Psoas muscle (tissue), 8 donors: ENCODE measurements around the gene OLFM2. TPM values are rescaled to one million over a fixed set of nuclear protein-coding genes. Genes with fewer than 3 reads are reported as not detected.

Source experiments
- ATAC-seq, 4 donors: fragments of 200-7000 bp; cut with Tn5 transposase; one replicate each; pipeline ENCODE4 v1.9.1; 2020; ENCODE audit warnings: moderate library complexity in 3 of 4, mild to moderate bottlenecking in 2 of 4
- DNase-seq, 2 donors: peaks; one replicate each; pipeline ENCODE4 v3.0.0-alpha.2; 2020
- H3K27ac ChIP-seq: fragments of 200-600 bp; one replicate; pipeline ENCODE4 v1.8.0; 2022
- H3K27me3 ChIP-seq, 3 donors: fragments of 200-600 bp in 1 of 3; one replicate each; pipeline versions ENCODE4 v1.6.1 to v1.8.0; 2013 to 2022; ENCODE audit warnings: low read length in 2 of 3, mild to moderate bottlenecking in 2 of 3, moderate library complexity in 1 of 3; ENCODE audit not compliant: insufficient read depth in 3 of 3
- H3K36me3 ChIP-seq, 2 donors: fragments of 200-600 bp in 1 of 2; one replicate each; pipeline versions ENCODE4 v1.6.1 to v1.8.0; 2013 to 2022; ENCODE audit warnings: low read depth in 1 of 2, mild to moderate bottlenecking in 1 of 2, moderate library complexity in 1 of 2; ENCODE audit not compliant: insufficient read depth in 1 of 2
- H3K4me1 ChIP-seq: fragments of 200-600 bp; one replicate; pipeline ENCODE4 v1.8.0; 2022
- H3K4me3 ChIP-seq: fragments of 200-600 bp; one replicate; pipeline ENCODE4 v1.8.0; 2022; ENCODE audit warnings: mild to moderate bottlenecking
- H3K9me3 ChIP-seq: fragments of 200-600 bp; one replicate; pipeline ENCODE4 v1.8.0; 2022
- WGBS, 3 donors: extraction: QIAGEN DNeasy Blood & Tissue Kit; methylation state at CpG; one replicate each; pipeline versions ENCODE4 v1.1.6 to v1.1.7; 2013; 5-methylcytosine and 5-hydroxymethylcytosine counted together
- intact Hi-C, 2 donors: fragments of 100-400 bp; cut with DNase I; formaldehyde crosslinking; loops; one replicate each; pipeline versions ENCODE4 v1.11.0 to v1.14.2; 2022
- polyA plus RNA-seq, 3 donors: library from polyadenylated mRNA; stranded (reverse); fragments of 200-250 nt; gene quantifications; one replicate each; pipeline ENCODE4 v1.2.3, GENCODE V29; 2013
- total RNA-seq, 4 donors: library from RNA; stranded (reverse); fragmentation: NEBNext Ultra II Directional in 2 of 4; extraction: Animal tissue kit (Norgen Biotek cat#: 25700) in 2 of 4; gene quantifications; one replicate each; pipeline versions ENCODE4 v1.2.1 to v1.2.4, GENCODE V29; 2021 to 2023
- TF ChIP-seq, protein P1 (sequence below): fragments of 200-600 bp; IDR thresholded peaks from one replicate; pipeline ENCODE4 v1.8.0; 2022; ENCODE audit warnings: antibody characterized with exemption
- donor health status: healthy with polysubstance abuse.
- donor health status: DM: no; HTN: no; CAD: no; lungs with moderate emphysema.
- donor health status: Bipolar disorder and iron deficiency.
- donor health status: healthy.
- donor health status: DM: yes; HTN: yes; CAD: no.
- donor health status: DM: no; HTN: no; CAD: no.
- donor health status: DM: no; HTN: no; CAD: no.
- donor health status: DM: yes; HTN: yes; CAD: no.

Gene OLFM2
- total and polyA plus RNA-seq, 7 donors, result 0.48 to 5.1 (median 1.0) TPM

GRCh38 chr19:9819596-9819909 lies 116.8 kb downstream of the OLFM2 start:
- intact Hi-C loops, result loop anchor here in 1 of 2 donors (5.0 kb wide), 1 partner anchor 987 kb away; the partner anchor contains the start of genes MBD3L1 and ZNF558
- 1 to 2% (median 2%) methylated on average over 21 of the region's 21 CpGs for WGBS, 3 donors
- peak overlapping the region; percentile 98 for H3K4me3 ChIP-seq

DNA sequence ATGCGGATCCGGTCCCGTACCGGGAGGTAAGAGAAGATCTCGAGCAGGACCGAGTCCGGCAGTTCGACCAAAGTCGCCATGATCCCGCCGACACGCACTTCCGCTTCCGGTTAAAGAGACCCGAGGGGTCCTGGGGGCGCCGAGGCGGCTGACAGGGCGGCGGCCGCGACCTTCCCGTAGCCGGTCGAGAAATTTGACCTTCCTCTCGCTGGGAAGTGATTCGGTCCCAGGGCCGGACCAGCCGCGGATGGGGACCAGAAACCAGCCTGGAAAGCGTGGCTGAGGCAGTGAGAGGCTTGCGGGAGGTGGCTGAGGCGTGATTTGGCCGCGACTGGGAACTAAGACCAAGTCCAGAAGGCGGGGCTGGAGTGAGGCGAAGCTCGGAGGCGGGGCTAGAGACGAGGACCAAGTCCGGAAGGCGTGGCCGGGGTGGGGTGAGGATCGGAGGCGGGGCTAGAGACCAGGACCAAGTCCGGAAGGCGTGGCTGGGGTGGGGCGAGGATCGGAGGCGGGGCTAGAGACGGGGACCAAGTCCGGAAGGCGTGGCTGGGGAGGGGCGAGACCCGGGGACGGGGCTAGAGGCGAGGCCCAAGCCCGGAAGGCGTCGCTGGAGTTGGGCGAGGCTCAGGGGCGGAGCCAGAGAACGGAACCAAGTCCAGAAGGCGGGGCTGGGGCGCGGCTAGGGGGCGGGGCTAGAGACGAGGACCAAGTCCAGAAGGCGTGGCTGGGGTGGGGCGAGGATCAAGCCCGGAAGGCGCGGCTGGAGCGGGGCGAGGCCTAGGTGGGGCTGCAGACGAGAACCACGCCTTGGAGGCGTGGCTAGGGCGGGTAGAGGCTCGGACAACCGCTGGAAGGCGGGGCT lies 117.3 kb downstream of the OLFM2 start, which contains the start of gene FBXL12:
Gene FBXL12, minus strand, starts transcription at position 346 of the 862 bp plus-strand sequence. Its CDS starts 266 bp downstream, at position 80.
- ATAC-seq (peak; percentile 94 to 96 (median 94)), DNase-seq (peak; percentile 100)
- Histone ChIP-seq H3K27me3 (no peaks in the 10 kb centered on the region), H3K36me3 (peaks cover 0 to 7% of the 10 kb centered on the region in 2 donors), H3K9me3 (no peaks in the 10 kb centered on the region), H3K4me1 (peaks cover 13% of the 10 kb centered on the region), H3K27ac (peak within 1 kb of the TSS; percentile 93), H3K4me3 (peak within 1 kb of the TSS; percentile 98)
- TF ChIP-seq, protein P1, sequence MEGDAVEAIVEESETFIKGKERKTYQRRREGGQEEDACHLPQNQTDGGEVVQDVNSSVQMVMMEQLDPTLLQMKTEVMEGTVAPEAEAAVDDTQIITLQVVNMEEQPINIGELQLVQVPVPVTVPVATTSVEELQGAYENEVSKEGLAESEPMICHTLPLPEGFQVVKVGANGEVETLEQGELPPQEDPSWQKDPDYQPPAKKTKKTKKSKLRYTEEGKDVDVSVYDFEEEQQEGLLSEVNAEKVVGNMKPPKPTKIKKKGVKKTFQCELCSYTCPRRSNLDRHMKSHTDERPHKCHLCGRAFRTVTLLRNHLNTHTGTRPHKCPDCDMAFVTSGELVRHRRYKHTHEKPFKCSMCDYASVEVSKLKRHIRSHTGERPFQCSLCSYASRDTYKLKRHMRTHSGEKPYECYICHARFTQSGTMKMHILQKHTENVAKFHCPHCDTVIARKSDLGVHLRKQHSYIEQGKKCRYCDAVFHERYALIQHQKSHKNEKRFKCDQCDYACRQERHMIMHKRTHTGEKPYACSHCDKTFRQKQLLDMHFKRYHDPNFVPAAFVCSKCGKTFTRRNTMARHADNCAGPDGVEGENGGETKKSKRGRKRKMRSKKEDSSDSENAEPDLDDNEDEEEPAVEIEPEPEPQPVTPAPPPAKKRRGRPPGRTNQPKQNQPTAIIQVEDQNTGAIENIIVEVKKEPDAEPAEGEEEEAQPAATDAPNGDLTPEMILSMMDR, result no peak
- intact Hi-C loops, result loop anchor here in 1 of 2 donors (5.0 kb wide), 1 partner anchor 987 kb away; the partner anchor contains the start of genes MBD3L1 and ZNF558
- 0 to 1% (median 1%) methylated on average over 75 to 82 of the region's 82 CpGs for WGBS, 3 donors

More at GRCh38 chr19:9819596-9819909, 116.8 kb downstream of the OLFM2 start:
- DNase-seq, result no peak
- Histone ChIP-seq H3K9me3 (no peaks in the 10 kb centered on the region), H3K4me1 (peaks cover 13% of the 10 kb centered on the region), H3K27ac (peak overlapping the region; percentile 93), H3K36me3 (peaks cover 0 to 8% of the 10 kb centered on the region in 2 donors), H3K27me3 (no peaks in the 10 kb centered on the region)
- ATAC-seq, result no peak
- TF ChIP-seq, protein P1, result no peak

DNA sequence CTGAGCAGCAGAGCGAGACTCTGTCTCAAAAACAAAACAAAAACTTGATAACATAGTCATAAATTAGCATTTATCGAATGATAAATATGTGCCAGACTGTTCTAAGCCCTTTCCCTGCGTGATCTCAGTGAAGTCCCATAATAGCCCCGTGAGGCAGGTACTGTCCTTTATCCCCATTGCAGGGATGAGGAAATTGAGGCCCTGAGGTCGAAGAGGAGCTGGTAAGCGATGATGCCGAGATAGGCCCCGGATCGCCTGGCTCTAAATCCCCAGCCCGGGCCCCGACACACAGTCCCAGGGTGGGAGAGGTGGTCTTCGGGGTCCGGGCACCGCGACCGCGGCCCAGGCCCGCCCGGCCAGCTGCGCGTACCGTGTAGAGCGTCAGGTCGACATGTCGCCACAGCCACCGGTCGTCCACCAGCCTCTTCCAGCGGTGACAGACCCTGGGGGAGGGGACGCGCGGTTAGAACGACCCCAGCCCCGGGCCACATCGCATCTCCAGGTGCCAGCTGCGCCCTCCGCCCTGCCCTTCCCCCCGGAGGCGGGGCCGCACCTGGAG lies 118.1 kb downstream of the OLFM2 start:
- 3% methylated on average over 39 of the region's 39 CpGs for WGBS, 3 donors
- H3K36me3 ChIP-seq, result peaks cover 0 to 10% of the 10 kb centered on the region in 2 donors
- H3K4me1 ChIP-seq, result peaks cover 13% of the 10 kb centered on the region
- peak in 3 of 4 donors; percentile 0 to 1 (median 0) for ATAC-seq
- no peaks in the 10 kb centered on the region for H3K9me3 ChIP-seq
- peak overlapping the region; percentile 93 for H3K27ac ChIP-seq
- DNase-seq, result no peak
- TF ChIP-seq, protein P1, result no peak
- peak overlapping the region; percentile 98 for H3K4me3 ChIP-seq
- H3K27me3 ChIP-seq, result no peaks in the 10 kb centered on the region
- intact Hi-C loops, result loop anchor here in 1 of 2 donors (5.0 kb wide), 1 partner anchor 986 kb away; the partner anchor contains the start of genes MBD3L1 and ZNF558

DNA sequence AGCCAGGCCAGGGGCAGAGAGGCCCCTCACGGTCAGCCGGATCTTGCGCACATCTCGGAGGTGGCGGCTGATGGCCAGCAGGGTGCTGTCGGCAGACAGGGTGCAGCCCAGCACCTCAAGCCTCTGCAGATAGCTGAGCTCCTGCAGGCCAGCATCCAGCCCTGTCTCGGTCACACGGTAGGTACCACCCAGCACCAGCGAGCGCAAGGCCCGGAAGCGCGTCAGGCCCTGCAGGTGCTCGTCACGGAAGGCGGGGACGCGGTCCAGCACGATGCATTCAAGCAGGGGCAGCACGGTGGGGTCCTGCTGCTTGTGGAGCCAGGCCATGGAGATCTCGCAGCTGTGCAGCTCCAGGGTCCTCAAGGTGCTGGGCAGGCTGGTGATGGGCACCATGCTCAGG lies 125.2 kb downstream of the OLFM2 start:
- TF ChIP-seq, protein P1, result no peak
- H3K4me1 ChIP-seq, result no peaks in the 10 kb centered on the region
- H3K36me3 ChIP-seq, result peaks cover 0 to 74% of the 10 kb centered on the region in 2 donors
- no peak overlapping the region for H3K4me3 ChIP-seq
- DNase-seq, result no peak
- H3K27me3 ChIP-seq, result no peaks in the 10 kb centered on the region
- H3K27ac ChIP-seq, result no peak overlapping the region
- ATAC-seq, result peak in 1 of 4 donors; percentile 19
- intact Hi-C loops, result no loop called here
- 95 to 99% (median 98%) methylated on average over 19 to 21 of the region's 21 CpGs for WGBS, 3 donors
- H3K9me3 ChIP-seq, result no peaks in the 10 kb centered on the region
